Dedifferentiated amniotic fluid mesenchymal stem cell (primary cell): Measurements from ENCODE around the gene SAP30BP.

Experiments
- DNase-seq: peaks from one replicate; pipeline ENCODE4 v3.0.0-alpha.2; 2016; ENCODE audit errors: extremely low spot score

The SAP30BP gene

GRCh38 chr17:75739174-75739573 lies 72.0 kb downstream of the SAP30BP start:
- DNase-seq = no peak

- DNase-seq = no peak
These were observed 72.7 kb downstream of the SAP30BP start for GRCh38 chr17:75739801-75740200.

- no peak for DNase-seq
These were observed 73.1 kb downstream of the SAP30BP start for GRCh38 chr17:75740215-75740614.

- no peak for DNase-seq
These were observed 73.5 kb downstream of the SAP30BP start for GRCh38 chr17:75740631-75741077.

GRCh38 chr17:75742337-75742736 lies 75.2 kb downstream of the SAP30BP start:
- DNase-seq = no peak

- no peak for DNase-seq
These were observed 76.6 kb downstream of the SAP30BP start for GRCh38 chr17:75743625-75744206.

GRCh38 chr17:75748706-75749105 lies 81.6 kb downstream of the SAP30BP start:
- DNase-seq = no peak

GRCh38 chr17:75749545-75750389 lies 82.6 kb downstream of the SAP30BP start:
- peak; percentile 79 for DNase-seq

GRCh38 chr17:75750661-75751423 lies 83.7 kb downstream of the SAP30BP start:
- DNase-seq = no peak

- DNase-seq = no peak
These were observed 84.7 kb downstream of the SAP30BP start for GRCh38 chr17:75751676-75752404.

- DNase-seq = no peak
These were observed 85.2 kb downstream of the SAP30BP start for GRCh38 chr17:75752405-75752709.

GRCh38 chr17:75752802-75753513 lies 85.8 kb downstream of the SAP30BP start:
- DNase-seq = no peak

GRCh38 chr17:75753514-75754377 lies 86.6 kb downstream of the SAP30BP start:
- peak; percentile 48 for DNase-seq

- no peak for DNase-seq
These were observed 87.5 kb downstream of the SAP30BP start for GRCh38 chr17:75754378-75755204.

- DNase-seq = no peak
These were observed 88.2 kb downstream of the SAP30BP start for GRCh38 chr17:75755205-75755901.

- no peak for DNase-seq
These were observed 88.9 kb downstream of the SAP30BP start for GRCh38 chr17:75755990-75756389.

- no peak for DNase-seq
These were observed 89.4 kb downstream of the SAP30BP start for GRCh38 chr17:75756451-75757085.

- no peak for DNase-seq
These were observed 90.0 kb downstream of the SAP30BP start for GRCh38 chr17:75757086-75757681.
